NK-92 treated with Interleukin-12 subunit alpha and Interleukin-12 subunit beta, amount 100 ng/mL, for 24 hours (cell line): ENCODE results near the gene METTL22.

ENCODE experiments used
- DNase-seq: peaks from one replicate; lab custom pipeline; 2025; lab: John Stamatoyannopoulos, UW

The METTL22 gene

DNA sequence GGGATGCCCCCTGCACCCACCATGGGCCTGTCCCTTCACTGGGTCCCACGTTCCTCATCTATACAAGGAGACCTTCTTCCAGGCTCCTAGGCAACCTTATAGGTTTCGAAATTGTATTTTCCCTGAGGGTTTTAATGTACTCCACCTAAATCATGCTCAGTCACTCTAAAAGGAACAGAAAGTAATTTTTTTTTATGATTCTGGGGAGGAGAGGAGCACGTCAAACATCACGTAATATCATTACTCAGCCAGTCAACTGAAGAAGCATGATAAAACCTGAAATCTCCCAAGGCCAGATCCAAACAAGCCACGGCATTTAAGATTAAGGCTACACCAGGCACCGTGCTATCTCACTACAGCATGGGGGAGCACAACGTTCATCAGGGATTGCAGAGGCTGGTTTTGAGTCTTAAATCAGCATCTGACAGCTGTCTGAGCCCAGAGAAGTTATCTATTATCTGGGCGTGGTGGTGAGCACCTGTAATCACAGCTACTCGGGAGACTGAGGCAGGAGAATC, 27.3 kb upstream of the METTL22 start:
- no peak for DNase-seq

- DNase-seq = no peak
Observed at GRCh38 chr16:8595783-8596182, 25.7 kb upstream of the METTL22 start.

GRCh38 chr16:8596581-8596980, 24.9 kb upstream of the METTL22 start:
- DNase-seq = no peak

- DNase-seq = no peak
Observed at GRCh38 chr16:8600144-8600775, 21.2 kb upstream of the METTL22 start.

DNA sequence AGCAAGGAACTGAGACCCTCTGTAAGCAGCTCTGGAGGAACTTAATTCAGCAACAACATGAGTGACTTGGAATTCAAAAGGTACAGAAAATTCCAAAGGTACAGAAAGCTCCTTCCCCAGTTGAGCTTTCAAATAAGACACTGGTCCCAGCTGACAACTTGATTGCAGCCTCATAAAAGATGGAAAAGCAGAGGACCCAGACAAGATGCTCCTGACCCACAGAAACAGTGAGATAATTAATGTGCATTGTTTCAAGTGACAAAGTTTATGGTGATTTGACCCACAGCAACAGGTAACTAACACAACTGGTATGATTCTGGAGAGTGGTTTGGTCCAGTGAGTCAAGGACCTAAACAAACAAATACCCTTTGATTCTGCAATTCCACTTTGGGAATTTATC, 15.9 kb upstream of the METTL22 start:
- DNase-seq = no peak

DNA sequence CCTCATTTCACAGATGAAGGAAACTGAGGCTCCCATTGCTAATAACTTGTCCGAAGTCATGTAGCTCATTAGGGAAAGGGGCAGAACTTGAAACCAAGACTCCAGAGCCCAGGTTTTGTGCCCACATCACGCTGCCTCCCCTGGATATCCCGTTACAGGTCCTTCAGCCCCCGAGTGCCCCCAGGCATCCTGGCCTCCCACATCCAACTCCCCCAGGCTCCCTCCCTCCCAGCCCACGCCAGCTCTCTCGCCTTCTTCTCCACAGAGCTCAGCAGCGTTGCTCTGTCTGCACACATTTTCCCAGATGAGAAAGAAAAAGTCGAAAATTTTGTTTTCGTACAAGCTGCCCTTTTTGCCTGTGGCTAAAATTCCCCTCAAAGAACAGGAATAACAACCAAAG, 14.3 kb upstream of the METTL22 start:
- DNase-seq = no peak

DNA sequence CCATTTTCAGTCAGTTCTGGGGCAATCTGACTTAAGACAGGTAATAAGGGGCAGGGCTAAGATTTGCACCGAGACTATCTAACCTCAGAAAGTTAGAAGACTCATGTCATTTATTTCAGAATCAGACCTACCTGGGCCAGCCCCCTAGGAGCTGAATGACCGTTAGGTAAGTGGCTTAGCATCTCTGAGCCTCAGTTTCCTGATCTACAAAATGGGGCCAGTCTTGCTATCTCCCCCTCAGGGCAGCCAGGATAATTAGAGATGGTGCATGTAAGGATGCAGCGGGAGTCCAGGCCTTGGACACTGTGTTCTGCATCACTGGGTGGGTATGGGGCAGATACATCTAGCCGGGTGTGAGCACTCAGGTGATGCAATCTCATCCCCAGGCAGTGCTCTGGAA, 10.4 kb upstream of the METTL22 start:
- no peak for DNase-seq

DNA sequence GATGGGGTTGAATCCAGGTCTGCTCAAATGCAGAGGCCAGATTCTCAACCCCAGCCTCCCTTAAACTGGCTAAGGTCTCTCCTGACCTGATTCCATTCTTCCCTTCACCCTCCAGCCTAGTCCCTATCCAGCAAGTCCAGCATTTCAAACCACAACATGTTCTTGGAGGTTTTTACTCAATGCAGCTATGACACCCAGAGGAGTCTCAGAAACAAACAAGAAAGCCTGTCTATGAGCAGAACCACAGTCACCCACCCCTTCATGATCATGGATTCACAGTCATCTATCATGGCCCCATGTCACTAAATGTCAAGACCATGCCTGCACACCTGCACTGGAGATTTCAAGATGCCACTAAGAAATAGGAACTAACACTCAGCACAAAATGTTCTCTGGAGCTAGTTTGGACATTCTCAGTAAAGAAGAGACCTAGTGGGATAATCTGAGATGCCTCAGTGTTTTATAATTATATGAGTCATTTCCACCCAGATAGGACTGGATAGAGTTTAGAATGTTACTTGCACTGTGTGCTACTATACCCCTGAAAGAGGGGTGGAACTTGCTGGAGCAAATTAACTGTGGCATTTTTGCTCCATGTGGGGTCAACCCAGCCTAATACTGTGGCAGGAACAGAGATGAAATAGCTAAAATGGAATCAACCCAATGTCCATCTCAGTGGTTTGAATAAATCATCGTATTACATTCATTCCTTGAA, 9.5 kb upstream of the METTL22 start:
- DNase-seq = no peak

GRCh38 chr16:8614435-8615029, 7.0 kb upstream of the METTL22 start:
- no peak for DNase-seq

GRCh38 chr16:8619671-8620370, 1.7 kb upstream of the METTL22 start:
- DNase-seq = no peak

GRCh38 chr16:8620535-8620934, 963 bp upstream of the METTL22 start:
- no peak for DNase-seq

- DNase-seq = no peak
Observed at GRCh38 chr16:8621222-8621571, 301 bp upstream of the METTL22 start.

GRCh38 chr16:8622315-8622656, 788 bp downstream of the METTL22 start:
- DNase-seq = no peak

DNA sequence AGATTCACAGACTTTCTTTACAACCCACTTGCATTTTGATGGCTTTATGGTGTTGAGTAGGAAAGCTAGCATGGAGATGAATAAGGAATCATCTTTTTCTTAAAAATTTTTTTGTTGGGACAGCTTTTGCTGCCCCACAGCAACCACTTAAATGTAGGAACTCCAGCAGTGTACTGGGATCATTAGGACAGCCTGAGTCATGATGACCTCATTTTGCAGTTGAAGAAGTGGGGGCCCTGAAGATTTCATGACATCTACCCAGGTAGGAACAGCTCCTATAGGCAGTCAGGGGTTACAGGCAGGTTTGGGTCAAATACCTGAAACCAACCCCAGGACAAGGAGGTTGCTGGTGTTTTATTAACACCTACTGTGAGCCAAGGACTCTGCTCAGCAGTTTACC, 2.1 kb downstream of the METTL22 start:
- no peak for DNase-seq

DNA sequence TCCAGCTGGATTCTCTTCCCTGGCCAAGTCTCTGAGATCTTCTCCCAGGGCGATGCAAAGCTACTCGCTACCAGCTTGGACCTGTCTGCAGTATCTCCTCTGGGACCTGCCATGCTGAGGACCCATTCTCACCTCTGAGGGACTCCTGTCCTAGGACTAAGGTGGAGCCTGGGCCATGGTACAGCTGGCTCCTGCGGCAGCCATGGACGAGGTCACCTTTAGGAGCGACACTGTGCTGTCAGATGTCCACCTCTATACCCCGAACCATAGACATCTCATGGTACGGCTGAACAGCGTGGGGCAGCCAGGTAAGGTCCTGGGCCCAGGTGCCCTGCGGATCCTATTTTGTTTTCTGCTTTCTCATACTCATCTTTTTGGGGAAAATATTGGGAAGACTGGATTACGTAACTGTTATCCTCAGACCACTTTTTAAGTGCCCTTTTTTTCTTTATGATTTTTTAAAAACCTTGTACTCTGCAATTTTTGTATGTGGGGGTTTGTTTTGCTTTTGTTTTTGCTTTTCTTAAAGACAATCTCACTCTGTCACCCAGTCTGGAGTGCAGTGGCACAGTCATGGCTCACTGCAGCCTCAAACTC, 4.1 kb downstream of the METTL22 start:
- no peak for DNase-seq

GRCh38 chr16:8626946-8627345, 5.4 kb downstream of the METTL22 start:
- no peak for DNase-seq

DNA sequence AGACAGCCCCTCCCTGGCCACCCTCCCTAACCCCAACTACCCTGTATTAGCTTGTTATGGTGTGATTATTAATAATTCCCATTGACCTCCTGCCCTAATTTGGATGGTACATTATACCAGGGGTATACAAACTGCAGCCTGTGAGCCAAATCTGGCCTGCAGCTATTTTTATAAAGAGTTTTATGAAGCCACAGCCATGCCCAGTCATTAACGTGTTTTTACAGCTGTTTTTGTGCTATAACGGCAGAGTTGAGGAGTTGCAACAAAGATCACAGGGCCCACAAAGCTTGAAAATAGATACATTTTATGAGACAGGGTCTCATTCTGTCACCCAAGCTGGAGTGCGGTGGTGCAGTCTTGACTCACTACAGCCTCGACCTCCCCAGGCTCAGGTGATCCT, 6.0 kb downstream of the METTL22 start:
- DNase-seq = no peak

DNA sequence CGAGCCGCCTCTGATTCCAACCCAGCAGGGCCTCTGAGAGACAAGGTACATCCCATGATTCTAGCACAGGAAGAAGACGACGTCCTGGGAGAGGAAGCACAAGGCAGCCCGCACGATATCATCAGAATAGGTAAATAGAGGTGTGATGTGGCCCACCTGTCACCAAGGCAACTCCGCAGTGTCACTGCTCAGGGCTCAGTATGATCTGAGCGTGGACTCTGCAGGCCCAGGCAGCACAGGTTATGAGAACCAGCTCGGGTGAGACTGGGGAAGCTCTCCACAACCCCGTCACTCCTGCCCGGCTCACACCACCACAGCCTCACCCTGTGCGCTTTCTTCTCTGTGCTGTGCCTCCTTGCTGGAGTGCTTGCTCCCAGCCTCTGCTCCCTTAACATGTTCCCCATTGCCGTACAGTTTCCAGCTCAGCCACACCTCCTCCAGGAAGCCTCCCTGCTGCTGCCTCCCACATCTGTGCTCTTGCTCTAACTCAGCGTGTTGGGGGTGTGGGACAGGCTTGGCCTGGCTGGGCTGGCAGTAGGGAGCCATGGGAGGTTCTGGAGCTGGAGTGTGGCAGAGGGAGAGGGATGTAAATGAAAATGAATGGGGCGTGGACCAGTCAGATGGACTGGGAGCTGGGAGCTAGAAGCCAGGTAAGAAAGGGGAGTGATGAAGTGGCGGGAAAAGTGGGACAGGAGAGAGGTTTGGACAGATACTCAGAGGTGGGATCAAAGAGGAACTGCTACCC, 7.7 kb downstream of the METTL22 start:
- DNase-seq = no peak

- DNase-seq = no peak
Observed at GRCh38 chr16:8630255-8630953, 8.9 kb downstream of the METTL22 start.

DNA sequence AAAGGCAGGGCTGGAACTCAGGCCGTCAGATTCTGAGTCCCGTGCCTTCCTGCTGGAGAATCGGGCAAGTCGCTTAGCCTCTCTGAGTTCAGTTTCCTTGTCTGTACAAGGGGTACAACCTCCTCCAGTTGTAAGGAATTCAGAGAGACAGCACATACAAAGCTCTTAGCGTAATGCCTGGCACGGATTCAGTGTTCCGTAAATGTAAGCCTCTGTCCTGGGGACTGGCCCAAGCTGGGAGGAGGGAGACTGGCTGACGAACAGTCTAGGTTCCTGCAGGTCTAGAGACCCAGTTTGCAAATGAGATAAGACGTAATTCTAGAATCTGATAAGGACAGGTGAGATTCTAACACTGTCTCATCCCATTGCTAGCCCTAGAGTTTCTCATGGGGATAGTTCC, 9.9 kb downstream of the METTL22 start:
- no peak for DNase-seq

- DNase-seq = no peak
Observed at GRCh38 chr16:8631818-8632465, 10.4 kb downstream of the METTL22 start.
